Measurements from ENCODE around the gene TMX4. TPM values are rescaled to one million over a fixed set of nuclear protein-coding genes. Genes with fewer than 3 reads are reported as not detected.

TMX4 gene
- total RNA-seq, 1 experiment from 2014 or later: 11.7 TPM

DNA sequence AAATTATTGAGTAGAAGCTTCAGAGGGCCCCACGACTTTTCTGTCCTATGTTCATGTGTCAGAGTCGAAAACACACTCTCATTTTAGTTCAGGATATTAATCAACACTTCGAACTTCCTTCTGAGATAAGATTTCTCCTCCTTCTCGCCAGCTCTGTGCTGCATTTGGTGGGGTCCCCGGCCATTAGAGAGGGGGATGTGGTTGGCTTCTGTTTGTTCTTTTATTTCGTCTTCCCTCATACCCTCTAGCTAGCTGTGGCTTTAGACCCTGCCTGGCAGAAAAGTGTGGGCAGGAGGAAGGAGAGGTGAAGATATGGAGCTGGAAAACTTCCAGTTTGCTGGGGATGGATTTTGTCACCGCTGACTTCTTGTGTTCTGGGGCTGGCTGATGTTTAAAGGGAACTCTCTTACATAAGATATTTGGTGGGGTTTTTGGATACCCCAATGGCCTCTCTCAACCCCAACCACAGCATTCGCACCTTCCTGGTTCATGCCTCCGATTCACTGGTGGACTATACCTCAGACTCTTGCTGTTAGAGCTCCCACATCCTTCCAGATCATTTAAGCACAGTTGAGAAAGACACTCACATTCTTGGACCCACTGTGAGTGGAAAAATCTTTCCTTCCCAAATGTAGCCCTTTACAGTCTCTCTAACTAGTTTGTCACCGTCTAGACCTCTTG, 30.7 kb upstream of the TMX4 start:
- Histone ChIP-seq H2BK20ac (ENCODE audit: low read depth, low read length, poor library complexity, severe bottlenecking) (no peak overlapping the region), H2BK15ac (ENCODE audit: low read depth, low read length) (no peak overlapping the region), H3K14ac (ENCODE audit: insufficient read depth, low read length) (no peak overlapping the region), H4K20me1 (ENCODE audit: control insufficient read depth, insufficient read depth, insufficient read length) (no peaks in the 10 kb centered on the region), H3K79me2 (ENCODE audit: insufficient read depth, low read length) (no peaks in the 10 kb centered on the region), H2BK12ac (ENCODE audit: insufficient read length, low read depth, low read length) (no peak overlapping the region), H2AFZ (ENCODE audit: low read length) (no peak overlapping the region), H4K5ac (ENCODE audit: insufficient read length, low read depth, low read length) (no peak overlapping the region), H3K9me3 (ENCODE audit: control insufficient read depth, low read depth, low read length) (no peaks in the 10 kb centered on the region), H3K27ac (ENCODE audit: insufficient read length, low read depth, low read length) (no peak overlapping the region), H3T11ph (ENCODE audit: low read length) (no peak overlapping the region), H3K79me1 (ENCODE audit: insufficient read depth, low read depth, low read length, poor library complexity, severe bottlenecking) (no peaks in the 10 kb centered on the region), H3K18ac (ENCODE audit: insufficient read length, low read depth, low read length) (no peak overlapping the region), H3K4me1 (ENCODE audit: insufficient read depth, low read length) (no peaks in the 10 kb centered on the region), H3K4ac (ENCODE audit: low read depth, low read length) (no peak overlapping the region), H3K27me3 (ENCODE audit: insufficient read depth, low read length) (no peaks in the 10 kb centered on the region), H3K56ac (ENCODE audit: insufficient read length, low read depth, low read length) (no peak overlapping the region), H2BK120ac (ENCODE audit: low read depth, low read length, poor library complexity, severe bottlenecking) (no peak overlapping the region), H3K4me2 (ENCODE audit: insufficient read depth, insufficient read length, low read length) (no peak overlapping the region), H4K8ac (replicated peaks; ENCODE audit: insufficient read length, low read depth, low read length) (no peak overlapping the region), H2AK5ac (ENCODE audit: insufficient read length, low read length) (no peak overlapping the region), H3K23ac (ENCODE audit: insufficient read length, low read depth, low read length) (no peak overlapping the region), H3K23me2 (ENCODE audit: insufficient read length, low read depth, low read length, poor library complexity, severe bottlenecking) (no peaks in the 10 kb centered on the region), H4K91ac (ENCODE audit: insufficient read length, low read depth, low read length) (no peak overlapping the region), H3K9ac (ENCODE audit: extremely low read depth, insufficient read length, low read length) (no peak overlapping the region), H2BK5ac (ENCODE audit: insufficient read length, low read length) (no peak overlapping the region)
- Mint-ChIP-seq H3K36me3 (ENCODE audit: insufficient read depth in 1 of 3, low read depth in 3 of 3) (no peaks in the 10 kb centered on the region), H3K4me3 (no peak overlapping the region), H3K27ac (no peak overlapping the region), H3K4me1 (no peaks in the 10 kb centered on the region), H3K9me3 (no peaks in the 10 kb centered on the region; a peak in 1 of 5 replicates), H3K27me3 (ENCODE audit: low read depth) (no peaks in the 10 kb centered on the region; the same call in 1 of the 2 replicates)
- no CpG with 5 or more reads among the region's 10 CpGs for WGBS (ENCODE audit: extremely low coverage, insufficient read length, low lambda C conversion rate)
- no peak for DNase-seq
- no peak for TF ChIP-seq CTCF (conservative IDR thresholded peaks at IDR 0.05)
